Frontal cortex (tissue), 4 donors: ENCODE data around the gene CLDN2. TPM values are rescaled to one million over a fixed set of nuclear protein-coding genes. Genes with fewer than 3 reads are reported as not detected.
"Not testable (repeated sequence)": the region's sequence is repeated elsewhere in the genome, so short reads cannot be mapped to it uniquely, and the experiment has no call there.

Experiments
- DNase-seq, 2 donors: peaks; one replicate each; pipeline ENCODE4 v3.0.0; 2012; ENCODE audit warnings: low spot score in 2 of 2
- FAIRE-seq: peaks from 2 replicates; lab custom pipeline; 2012; peaks lifted over from hg19 to GRCh38; lab: Jason Lieb, UNC
- total RNA-seq: library from RNA; depleted of rRNA; stranded (reverse); fragments of >200 nt; gene quantifications from one replicate; pipeline ENCODE4 v1.2.3, GENCODE V29; 2014
- donor health status: control.
- donor health status: control.
- donor health status: control.

Gene CLDN2
- not detected for total RNA-seq

GRCh38 chrX:106919932-106920452, at the start of gene CLDN2:
Gene CLDN2, plus strand, starts transcription at chrX:106920402. Its CDS starts 7,827 bp downstream, at chrX:106928229.
- DNase-seq (no peak), FAIRE-seq (no peak)

DNA sequence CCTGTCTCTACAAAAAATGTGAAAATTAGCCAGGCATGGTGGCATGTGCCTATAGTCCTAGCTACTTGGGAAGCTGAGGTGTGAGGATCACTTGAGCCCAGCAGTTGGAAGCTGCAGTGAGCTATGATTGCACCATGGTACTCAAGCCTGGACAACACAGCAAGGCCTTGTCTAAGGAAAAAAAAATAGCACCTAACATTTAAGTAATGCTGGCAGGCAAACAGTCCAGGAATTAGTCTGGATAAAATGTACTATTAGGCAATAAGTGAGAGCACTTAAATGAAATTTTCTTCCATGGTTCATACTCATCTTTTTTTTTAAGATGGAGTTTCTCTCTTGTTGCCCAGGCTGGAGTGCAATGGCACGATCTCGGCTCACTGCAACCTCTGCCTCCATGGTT, 47.4 kb upstream of the CLDN2 start:
- FAIRE-seq, DNase-seq: not testable (repeated sequence)

- FAIRE-seq, result no peak
- no peak for DNase-seq
These were observed 46.1 kb upstream of the CLDN2 start for GRCh38 chrX:106874075-106874474.

- FAIRE-seq (no peak), DNase-seq (no peak)
These were observed 45.1 kb upstream of the CLDN2 start for GRCh38 chrX:106875151-106875550.

DNA sequence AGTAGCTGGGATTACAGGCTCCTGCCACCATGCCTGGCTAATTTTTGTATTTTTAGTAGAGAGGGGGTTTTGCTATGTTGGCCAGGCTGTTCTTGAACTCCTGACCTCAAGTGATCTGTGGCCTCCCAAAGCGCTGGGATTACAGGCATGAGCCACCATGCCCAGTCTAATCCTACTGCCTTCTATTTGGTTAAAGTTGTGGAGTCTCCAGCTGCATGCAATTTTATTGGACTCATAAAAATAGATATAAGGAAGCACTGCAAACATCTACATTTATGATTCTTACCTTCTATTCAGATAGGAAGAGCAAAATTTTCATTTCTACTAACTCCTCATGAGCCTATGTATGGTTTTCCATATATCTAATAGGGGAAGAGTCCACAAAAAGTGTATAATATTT, 30.7 kb upstream of the CLDN2 start:
- FAIRE-seq, result no peak
- DNase-seq, result no peak

DNA sequence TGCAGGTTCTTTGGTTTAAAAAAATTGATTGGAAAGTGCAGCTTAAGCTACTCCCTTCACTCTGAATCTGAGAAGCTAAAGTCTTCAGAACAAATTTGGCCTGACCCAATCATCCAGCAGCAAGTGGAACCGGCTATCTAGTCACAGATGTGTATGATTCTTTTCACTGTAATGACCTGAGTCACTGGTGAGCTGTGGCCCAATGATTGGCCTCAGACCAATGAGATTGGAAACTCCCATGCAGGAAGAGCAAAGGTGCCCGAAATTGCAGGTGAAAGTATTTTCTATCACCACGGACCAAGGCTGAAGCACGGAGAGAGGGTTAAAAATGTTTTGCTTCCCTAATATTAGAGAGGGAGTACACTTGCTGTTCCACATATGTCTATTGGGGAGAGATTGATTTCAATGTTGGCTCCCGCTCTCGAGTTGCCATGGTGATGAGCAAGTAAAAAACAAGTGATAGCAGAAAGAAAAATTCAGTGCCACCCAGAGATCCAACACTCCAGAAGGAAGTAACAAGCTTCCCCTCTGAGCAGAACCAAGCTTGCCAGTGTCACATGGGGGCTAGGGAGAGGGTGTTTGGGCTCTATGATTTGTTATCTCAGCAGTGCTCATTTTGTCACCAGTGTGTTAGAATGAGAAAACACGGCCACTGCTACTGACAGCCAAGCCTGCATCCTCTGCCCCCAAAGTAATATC, 28.3 kb upstream of the CLDN2 start:
- FAIRE-seq, result no peak
- DNase-seq, result no peak

GRCh38 chrX:106894392-106894909, 25.8 kb upstream of the CLDN2 start:
- no peak for FAIRE-seq
- peak in 1 of 2 donors; percentile 17 for DNase-seq

- FAIRE-seq (no peak), DNase-seq (no peak)
These were observed 25.2 kb upstream of the CLDN2 start for GRCh38 chrX:106894978-106895452.

- no peak for FAIRE-seq
These were observed 22.9 kb upstream of the CLDN2 start for GRCh38 chrX:106897259-106897658.

GRCh38 chrX:106898462-106898861, 21.7 kb upstream of the CLDN2 start:
- FAIRE-seq, result no peak

More at GRCh38 chrX:106897259-106897658, 22.9 kb upstream of the CLDN2 start:
- DNase-seq, result no peak

GRCh38 chrX:106899276-106899675, 20.9 kb upstream of the CLDN2 start:
- no peak for FAIRE-seq

More at GRCh38 chrX:106898462-106898861, 21.7 kb upstream of the CLDN2 start:
- peak in 1 of 2 donors; percentile 4 for DNase-seq

DNA sequence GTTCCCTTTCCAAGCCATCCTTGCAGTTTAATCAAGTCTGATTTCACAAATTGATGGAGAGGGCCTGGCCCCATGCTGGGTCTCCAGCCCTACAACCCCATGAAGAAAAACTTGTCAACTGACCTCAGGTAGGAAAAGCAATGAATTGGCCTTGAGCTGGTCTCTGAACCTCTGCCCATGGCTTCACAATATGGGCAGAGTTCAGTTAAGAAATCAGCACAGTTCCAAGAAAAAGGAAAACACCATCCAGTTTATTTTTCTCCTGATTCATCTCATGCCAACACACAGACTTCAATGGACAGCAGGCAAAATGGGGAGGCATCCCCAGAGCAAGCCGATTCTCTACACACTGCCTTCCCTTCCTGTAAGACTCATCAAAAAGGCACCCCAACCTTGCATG, 20.4 kb upstream of the CLDN2 start:
- FAIRE-seq, result no peak
- no peak for DNase-seq

More at GRCh38 chrX:106899276-106899675, 20.9 kb upstream of the CLDN2 start:
- DNase-seq, result no peak

- FAIRE-seq (no peak), DNase-seq (no peak)
These were observed 18.9 kb upstream of the CLDN2 start for GRCh38 chrX:106901341-106901740.

- FAIRE-seq (no peak), DNase-seq (no peak)
These were observed 18.4 kb upstream of the CLDN2 start for GRCh38 chrX:106901781-106902219.

DNA sequence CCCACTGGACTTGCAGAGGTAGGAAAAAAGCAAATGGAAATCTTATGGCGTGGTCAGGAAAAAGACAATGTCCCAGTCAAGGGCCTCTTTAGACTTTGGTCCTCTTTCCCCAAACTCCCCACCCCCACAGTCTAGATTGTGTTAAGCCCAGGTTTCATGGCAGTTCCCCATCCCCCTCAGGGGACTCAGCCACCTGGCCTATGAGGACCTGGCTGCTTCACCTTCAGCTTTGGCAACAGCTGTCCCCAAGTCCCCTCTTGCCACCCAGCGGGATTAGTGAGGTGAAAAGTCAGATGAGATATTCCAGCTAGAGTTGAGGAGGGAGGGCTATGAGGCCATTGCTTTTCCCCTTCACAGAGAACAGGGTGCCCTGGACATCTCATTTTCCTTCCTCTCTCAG, 17.5 kb upstream of the CLDN2 start:
- FAIRE-seq, result no peak
- DNase-seq, result no peak

GRCh38 chrX:106903291-106903824, 16.8 kb upstream of the CLDN2 start, which contains the start of gene RIPPLY1:
Gene RIPPLY1, minus strand, starts transcription at chrX:106903341. Its CDS starts 54 bp downstream, at chrX:106903287.
- FAIRE-seq, result no peak
- no peak for DNase-seq

DNA sequence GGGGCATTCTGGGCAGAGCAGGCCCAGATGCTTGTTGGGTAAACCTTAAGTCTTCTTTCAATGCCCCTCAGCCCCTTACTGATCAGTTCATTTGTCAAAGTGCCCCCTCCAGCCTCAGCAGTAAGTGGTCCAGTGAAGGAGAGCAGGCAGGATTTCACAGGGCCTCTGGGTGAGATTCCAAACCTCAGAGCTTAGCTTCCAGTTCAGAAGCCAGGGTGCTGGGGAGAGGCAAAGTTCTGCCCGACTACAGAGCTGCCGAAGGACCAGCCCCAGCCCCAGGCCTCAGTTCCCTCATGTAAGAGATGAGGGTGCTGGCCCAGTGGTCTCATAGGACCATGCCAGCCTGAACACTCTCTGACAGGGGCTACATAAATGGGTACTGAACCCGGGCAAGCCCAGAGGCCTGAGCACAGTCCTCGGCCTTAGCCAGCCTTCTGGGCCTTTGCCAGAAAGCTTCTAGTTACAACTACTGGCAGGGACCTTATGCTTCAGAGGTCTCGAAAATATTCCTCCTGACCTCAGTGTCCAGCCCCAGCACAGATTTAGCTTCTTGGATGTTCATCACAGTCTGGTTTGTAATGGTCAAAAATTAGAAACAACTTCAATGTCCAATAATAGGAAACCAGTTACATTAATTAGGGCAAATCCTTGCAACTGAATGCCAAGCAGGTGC, 16.2 kb upstream of the CLDN2 start:
- FAIRE-seq, result no peak
- DNase-seq, result no peak

DNA sequence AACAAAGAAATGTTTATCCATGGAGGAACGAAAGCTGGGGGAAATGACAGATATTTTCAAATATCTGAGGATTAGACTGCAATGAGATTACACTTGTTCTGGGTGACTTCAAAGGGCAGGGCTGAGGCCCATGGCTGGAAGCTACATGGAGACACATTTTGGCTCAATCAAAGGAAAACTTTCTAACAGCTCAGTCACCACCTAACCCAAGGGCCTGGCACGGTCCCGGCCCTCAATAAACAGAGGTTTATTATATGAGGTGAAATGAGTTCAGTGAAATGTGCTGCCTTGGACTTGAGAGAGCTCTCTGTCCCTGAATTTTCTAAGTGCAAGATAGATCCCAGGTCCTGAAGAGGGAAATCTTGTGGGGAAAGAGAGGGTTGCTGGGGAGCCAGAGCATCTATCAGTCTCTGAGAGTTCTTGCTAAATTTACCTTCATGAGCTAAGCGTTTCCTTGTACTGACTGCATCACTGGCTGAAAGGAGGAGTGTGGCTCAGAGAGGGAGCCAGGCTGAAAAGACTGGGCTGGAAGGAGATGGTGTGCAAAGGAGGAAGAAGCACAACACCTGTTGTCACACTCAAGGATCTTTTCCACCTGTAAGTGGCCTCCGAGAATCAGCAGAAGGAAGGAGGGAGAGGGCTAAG, 15.0 kb upstream of the CLDN2 start:
- FAIRE-seq (no peak), DNase-seq (no peak)

DNA sequence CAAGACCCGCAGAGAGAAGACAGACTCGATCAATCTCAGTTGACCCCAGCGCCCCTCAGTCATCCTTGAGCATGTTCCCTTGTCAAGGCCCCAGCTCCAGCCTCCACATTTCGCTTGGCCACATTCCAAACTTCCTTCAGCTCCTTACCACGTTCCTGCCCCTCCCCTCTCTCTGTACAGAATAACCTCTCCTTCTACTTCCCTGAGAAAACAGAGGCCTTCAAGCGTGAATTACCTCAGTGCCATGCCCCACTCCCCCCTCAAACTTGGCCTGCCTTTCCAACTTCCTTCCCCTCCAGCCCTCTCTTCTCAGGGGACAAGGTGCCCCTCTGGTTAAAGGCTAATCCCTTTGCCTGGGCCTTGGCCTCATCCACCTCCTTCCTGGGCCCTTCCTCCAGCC, 13.8 kb upstream of the CLDN2 start:
- DNase-seq (no peak), FAIRE-seq (no peak)

DNA sequence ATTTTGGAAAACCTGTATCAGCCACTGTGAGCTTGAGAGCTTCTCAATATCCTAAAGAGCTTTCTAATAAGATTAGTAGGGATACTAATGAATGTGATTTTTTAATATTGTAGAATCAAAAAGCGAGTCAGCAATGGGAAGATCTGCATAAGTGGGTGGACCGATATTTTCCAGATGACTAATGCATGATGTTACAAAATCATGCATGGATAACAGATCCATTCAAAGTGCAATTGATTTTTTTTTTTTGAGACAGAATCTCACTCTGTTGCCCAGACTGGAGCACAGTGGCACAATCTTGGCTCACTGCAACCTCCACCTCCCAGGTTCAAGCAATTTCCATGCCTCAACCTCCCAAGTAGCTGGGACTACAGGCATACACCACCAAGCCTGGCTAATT, 7.3 kb upstream of the CLDN2 start:
- FAIRE-seq (no peak), DNase-seq (no peak)
